Measurements from ENCODE around the gene NACA2.

The NACA2 gene

DNA sequence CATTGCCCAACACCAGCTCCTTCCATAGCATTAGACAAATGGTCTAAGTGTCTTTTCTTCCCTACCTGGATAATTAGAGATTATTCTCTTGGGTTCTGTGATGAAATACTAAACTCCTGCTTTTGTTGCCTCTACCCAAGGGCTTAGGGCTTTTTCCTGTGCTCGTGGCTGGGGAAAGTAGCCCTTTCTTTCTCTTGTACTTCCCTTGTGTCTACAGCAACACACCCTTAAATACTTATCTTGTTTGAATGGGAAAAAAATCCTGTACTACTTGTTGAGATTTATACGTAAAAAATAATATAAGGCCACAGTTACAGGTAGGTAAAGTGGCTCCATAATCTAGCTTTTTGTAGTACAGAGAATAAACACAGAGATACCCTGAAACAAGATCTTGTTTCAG is 7.0 kb upstream of the NACA2 start:
- TF ChIP-seq EP300 (IDR thresholded peaks at IDR 0.05; ENCODE audit: borderline replicate concordance) = no peak

DNA sequence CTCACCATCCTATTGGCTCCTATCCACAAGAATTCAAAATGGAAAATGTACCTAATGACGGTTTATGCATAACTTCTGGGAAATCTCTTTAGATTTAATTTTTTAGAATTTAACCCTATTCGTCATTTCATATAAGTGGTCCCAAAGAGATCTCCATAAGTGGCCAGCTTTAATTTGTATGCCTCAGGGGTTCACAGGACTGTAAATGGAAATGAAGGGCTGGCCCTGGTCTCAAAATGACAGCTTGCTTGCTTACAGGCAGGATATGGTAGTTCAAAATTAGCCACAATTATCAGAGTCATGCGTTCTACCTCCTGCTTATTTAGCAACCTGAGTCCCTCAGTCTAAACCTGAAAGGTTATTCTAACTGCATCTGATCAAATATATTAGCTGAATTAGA is 6.6 kb upstream of the NACA2 start:
- no peak for TF ChIP-seq TCF12 (IDR thresholded peaks at IDR 0.05; ENCODE audit: low read depth)
- TF ChIP-seq, protein P1, sequence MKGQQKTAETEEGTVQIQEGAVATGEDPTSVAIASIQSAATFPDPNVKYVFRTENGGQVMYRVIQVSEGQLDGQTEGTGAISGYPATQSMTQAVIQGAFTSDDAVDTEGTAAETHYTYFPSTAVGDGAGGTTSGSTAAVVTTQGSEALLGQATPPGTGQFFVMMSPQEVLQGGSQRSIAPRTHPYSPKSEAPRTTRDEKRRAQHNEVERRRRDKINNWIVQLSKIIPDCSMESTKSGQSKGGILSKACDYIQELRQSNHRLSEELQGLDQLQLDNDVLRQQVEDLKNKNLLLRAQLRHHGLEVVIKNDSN (IDR thresholded peaks at IDR 0.05) = no peak
- TF ChIP-seq NFIC (IDR thresholded peaks at IDR 0.05) = no peak
- TF ChIP-seq, protein P2, sequence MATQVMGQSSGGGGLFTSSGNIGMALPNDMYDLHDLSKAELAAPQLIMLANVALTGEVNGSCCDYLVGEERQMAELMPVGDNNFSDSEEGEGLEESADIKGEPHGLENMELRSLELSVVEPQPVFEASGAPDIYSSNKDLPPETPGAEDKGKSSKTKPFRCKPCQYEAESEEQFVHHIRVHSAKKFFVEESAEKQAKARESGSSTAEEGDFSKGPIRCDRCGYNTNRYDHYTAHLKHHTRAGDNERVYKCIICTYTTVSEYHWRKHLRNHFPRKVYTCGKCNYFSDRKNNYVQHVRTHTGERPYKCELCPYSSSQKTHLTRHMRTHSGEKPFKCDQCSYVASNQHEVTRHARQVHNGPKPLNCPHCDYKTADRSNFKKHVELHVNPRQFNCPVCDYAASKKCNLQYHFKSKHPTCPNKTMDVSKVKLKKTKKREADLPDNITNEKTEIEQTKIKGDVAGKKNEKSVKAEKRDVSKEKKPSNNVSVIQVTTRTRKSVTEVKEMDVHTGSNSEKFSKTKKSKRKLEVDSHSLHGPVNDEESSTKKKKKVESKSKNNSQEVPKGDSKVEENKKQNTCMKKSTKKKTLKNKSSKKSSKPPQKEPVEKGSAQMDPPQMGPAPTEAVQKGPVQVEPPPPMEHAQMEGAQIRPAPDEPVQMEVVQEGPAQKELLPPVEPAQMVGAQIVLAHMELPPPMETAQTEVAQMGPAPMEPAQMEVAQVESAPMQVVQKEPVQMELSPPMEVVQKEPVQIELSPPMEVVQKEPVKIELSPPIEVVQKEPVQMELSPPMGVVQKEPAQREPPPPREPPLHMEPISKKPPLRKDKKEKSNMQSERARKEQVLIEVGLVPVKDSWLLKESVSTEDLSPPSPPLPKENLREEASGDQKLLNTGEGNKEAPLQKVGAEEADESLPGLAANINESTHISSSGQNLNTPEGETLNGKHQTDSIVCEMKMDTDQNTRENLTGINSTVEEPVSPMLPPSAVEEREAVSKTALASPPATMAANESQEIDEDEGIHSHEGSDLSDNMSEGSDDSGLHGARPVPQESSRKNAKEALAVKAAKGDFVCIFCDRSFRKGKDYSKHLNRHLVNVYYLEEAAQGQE (IDR thresholded peaks at IDR 0.05; ENCODE audit: low read depth) = no peak
- no peak for TF ChIP-seq YY1 (IDR thresholded peaks at IDR 0.05; ENCODE audit: low read depth)
- no peak for TF ChIP-seq FOXM1 (IDR thresholded peaks at IDR 0.05; ENCODE audit: borderline replicate concordance, low read depth)
- no peak for TF ChIP-seq EP300 (IDR thresholded peaks at IDR 0.05; ENCODE audit: borderline replicate concordance)

DNA sequence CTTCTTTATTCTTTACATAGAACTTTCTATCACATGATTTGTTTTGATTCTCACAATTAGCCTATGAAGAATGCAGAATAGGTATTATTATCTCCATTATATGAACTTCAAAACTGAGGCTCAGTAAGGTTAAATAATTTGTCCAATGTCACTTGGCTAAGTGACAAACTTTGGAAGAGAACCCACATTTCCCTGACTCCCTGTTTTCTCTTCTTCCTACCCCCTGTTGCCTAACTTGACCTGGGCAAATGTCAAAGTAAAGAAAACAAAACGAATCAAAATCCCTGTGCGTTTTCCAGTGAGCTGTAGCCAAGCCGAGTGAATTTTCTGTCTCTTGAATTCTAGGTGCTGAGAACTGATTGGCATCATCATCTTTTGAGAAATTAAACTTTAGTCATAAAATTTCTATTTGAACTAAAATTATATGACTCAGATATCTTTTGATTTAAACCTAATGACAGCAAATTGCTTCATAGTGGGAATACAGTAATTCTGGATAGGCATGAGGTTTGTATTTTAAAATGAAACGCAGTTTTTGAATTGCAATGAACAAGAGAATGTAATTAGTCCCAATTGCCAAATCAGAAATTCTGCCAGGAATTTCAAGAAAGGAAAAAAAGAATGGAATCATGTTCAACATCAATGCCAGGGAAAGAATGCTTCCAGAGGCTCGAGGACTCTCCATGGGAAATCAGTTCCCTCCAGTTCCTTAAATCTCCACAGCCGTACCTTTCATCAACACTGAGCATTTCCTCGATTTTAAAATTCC is 4.6 kb upstream of the NACA2 start:
- TF ChIP-seq, protein P2 (IDR thresholded peaks at IDR 0.05; ENCODE audit: low read depth) = no peak
- TF ChIP-seq, protein P1 (IDR thresholded peaks at IDR 0.05) = no peak
- TF ChIP-seq YY1 (IDR thresholded peaks at IDR 0.05; ENCODE audit: low read depth) (no peak), RAD21 (IDR thresholded peaks at IDR 0.05; ENCODE audit: low read depth) (no peak), CREB1 (IDR thresholded peaks at IDR 0.05; ENCODE audit: low read depth) (no peak), ZBTB7A (IDR thresholded peaks at IDR 0.05; ENCODE audit: low read depth) (no peak), TCF12 (IDR thresholded peaks at IDR 0.05; ENCODE audit: low read depth) (no peak), FOXM1 (IDR thresholded peaks at IDR 0.05; ENCODE audit: borderline replicate concordance, low read depth) (no peak), EP300 (IDR thresholded peaks at IDR 0.05; ENCODE audit: borderline replicate concordance) (no peak), TEAD4 (IDR thresholded peaks at IDR 0.05) (no peak), EGR1 (IDR thresholded peaks at IDR 0.05) (no peak), CEBPB (IDR thresholded peaks at IDR 0.05) (no peak), TAF1 (IDR thresholded peaks at IDR 0.05; ENCODE audit: low read depth) (no peak), NFIC (IDR thresholded peaks at IDR 0.05) (no peak)
- TF ChIP-seq, protein P3, sequence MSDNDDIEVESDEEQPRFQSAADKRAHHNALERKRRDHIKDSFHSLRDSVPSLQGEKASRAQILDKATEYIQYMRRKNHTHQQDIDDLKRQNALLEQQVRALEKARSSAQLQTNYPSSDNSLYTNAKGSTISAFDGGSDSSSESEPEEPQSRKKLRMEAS (IDR thresholded peaks at IDR 0.05) = no peak

DNA sequence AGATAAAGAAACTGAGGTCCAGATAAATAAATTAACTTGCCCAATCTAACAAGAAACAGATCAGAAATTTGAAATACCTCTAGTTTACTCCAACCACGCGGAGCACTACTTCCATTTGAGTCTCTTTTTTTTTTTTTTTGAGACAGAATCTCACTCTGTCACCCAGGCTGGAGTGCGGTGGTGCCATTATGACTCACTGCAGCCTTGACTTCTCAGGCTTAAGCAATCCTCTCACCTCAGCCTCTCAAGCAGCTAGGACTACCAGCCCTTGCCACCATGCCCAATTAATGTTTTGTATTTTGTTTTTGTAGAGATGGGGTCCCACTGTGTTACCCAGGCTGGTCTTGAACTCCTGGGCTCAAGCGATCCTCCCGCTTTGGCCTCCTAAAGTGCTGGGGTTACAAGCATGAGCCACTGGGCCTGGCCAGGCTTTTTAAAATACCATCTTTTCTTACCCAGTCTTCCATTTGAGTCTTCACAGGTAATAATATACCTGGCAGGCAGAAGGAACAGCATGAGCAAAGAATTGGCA is 3.3 kb upstream of the NACA2 start:
- TF ChIP-seq EGR1 (IDR thresholded peaks at IDR 0.05) (no peak), ZBTB7A (IDR thresholded peaks at IDR 0.05; ENCODE audit: low read depth) (no peak), YY1 (IDR thresholded peaks at IDR 0.05; ENCODE audit: low read depth) (no peak), TCF12 (IDR thresholded peaks at IDR 0.05; ENCODE audit: low read depth) (no peak), NFIC (IDR thresholded peaks at IDR 0.05) (no peak), TAF1 (IDR thresholded peaks at IDR 0.05; ENCODE audit: low read depth) (no peak), CREB1 (IDR thresholded peaks at IDR 0.05; ENCODE audit: low read depth) (no peak), EP300 (IDR thresholded peaks at IDR 0.05; ENCODE audit: borderline replicate concordance) (no peak), TEAD4 (IDR thresholded peaks at IDR 0.05) (no peak), RAD21 (IDR thresholded peaks at IDR 0.05; ENCODE audit: low read depth) (no peak), CEBPB (IDR thresholded peaks at IDR 0.05) (no peak), FOXM1 (IDR thresholded peaks at IDR 0.05; ENCODE audit: borderline replicate concordance, low read depth) (no peak)
- TF ChIP-seq, protein P3 (IDR thresholded peaks at IDR 0.05) = no peak
- TF ChIP-seq, protein P1 (IDR thresholded peaks at IDR 0.05) = no peak
- TF ChIP-seq, protein P2 (IDR thresholded peaks at IDR 0.05; ENCODE audit: low read depth) = no peak
